A673 (cell line): Measurements from ENCODE around the gene SMIM24. TPM values are rescaled to one million over a fixed set of nuclear protein-coding genes. Genes with fewer than 3 reads are reported as not detected.

ENCODE experiments used
- BruUV-seq: library from RNA; stranded (reverse); fragments of 400-500 nt; replicated peaks from 2 replicates; lab custom pipeline; 2021; lab: Mats Ljungman, UMichigan
- CTCF ChIA-PET: fragments of 300-600 bp; sonication (Branson Sonifier 250); formaldehyde crosslinking; loops from one replicate; lab custom pipeline; 2022; ENCODE audit warnings: antibody characterized with exemption; lab: Charles Lee
- POLR2A ChIA-PET: fragments of 300-600 bp; sonication (Branson Sonifier 250); formaldehyde crosslinking; loops from one replicate; lab custom pipeline; 2022; ENCODE audit warnings: antibody characterized with exemption; ENCODE audit not compliant: low non-redundant PET; lab: Charles Lee
- DNase-seq: peaks from one replicate; pipeline ENCODE4 v3.0.0-alpha.2; 2015; ENCODE audit warnings: low spot score
- H3K27ac ChIP-seq: fragments of 200-600 bp; sonication (generic); 2 replicates; pipeline ENCODE4 v1.5.1; 2016; ENCODE audit warnings: mixed run types, low read depth, mild to moderate bottlenecking, mixed read lengths, antibody characterized with exemption, low read length; ENCODE audit not compliant: poor library complexity, severe bottlenecking
- H3K27me3 ChIP-seq: fragments of 200-600 bp; sonication (generic); replicated peaks from 2 replicates; pipeline ENCODE4 v1.6.1; 2017; ENCODE audit warnings: mixed run types, low read depth, mild to moderate bottlenecking, mixed read lengths, antibody characterized with exemption, low read length; ENCODE audit not compliant: insufficient read depth, poor library complexity
- H3K36me3 ChIP-seq: fragments of 200-600 bp; sonication (generic); 2 replicates; pipeline ENCODE4 v1.6.1; 2016; ENCODE audit warnings: mixed run types, mild to moderate bottlenecking, mixed read lengths, antibody characterized with exemption, low read length; ENCODE audit not compliant: insufficient read depth, poor library complexity, severe bottlenecking
- H3K4me1 ChIP-seq: fragments of 200-600 bp; sonication (generic); 2 replicates; pipeline ENCODE4 v1.6.1; 2017; ENCODE audit warnings: mixed run types, mild to moderate bottlenecking, mixed read lengths, antibody characterized with exemption, low read length; ENCODE audit not compliant: insufficient read depth, poor library complexity, severe bottlenecking
- H3K4me3 ChIP-seq: fragments of 200-600 bp; sonication (generic); 2 replicates; pipeline ENCODE4 v1.5.1; 2016; ENCODE audit warnings: low read depth, mixed run types, mild to moderate bottlenecking, mixed read lengths, low read length; ENCODE audit not compliant: poor library complexity, severe bottlenecking
- H3K9me3 ChIP-seq: fragments of 200-600 bp; sonication (generic); 2 replicates; pipeline ENCODE4 v1.6.1; 2016; ENCODE audit warnings: mixed run types, low read depth, mild to moderate bottlenecking, mixed read lengths, antibody characterized with exemption, low read length; ENCODE audit not compliant: poor library complexity, severe bottlenecking
- EZH2 ChIP-seq: fragments of 200-600 bp; sonication (generic); IDR thresholded peaks from 2 replicates; pipeline ENCODE4 v1.6.1; 2017; ENCODE audit warnings: borderline replicate concordance, low read depth, mild to moderate bottlenecking, mixed read lengths, antibody characterized with exemption, low read length; ENCODE audit not compliant: poor library complexity, severe bottlenecking
- intact Hi-C: fragments of 100-400 bp; cut with micrococcal nuclease; formaldehyde crosslinking; loops from one replicate; pipeline ENCODE4 v1.10.0; 2022; ENCODE audit not compliant: unreplicated experiment
- total RNA-seq: library from RNA; stranded (reverse); gene quantifications from 2 replicates; pipeline ENCODE4 v1.2.3, GENCODE V29; 2021
- TF ChIP-seq, protein P1 (sequence below): fragments of 300-800, 200-600 bp; sonication (generic); conservative IDR thresholded peaks from 2 replicates; pipeline ENCODE4 v1.5.1; 2017; ENCODE audit warnings: low read depth, mild to moderate bottlenecking, antibody characterized with exemption, low read length, moderate library complexity, mixed read lengths

Gene SMIM24
- total RNA-seq, 1 experiment from 2014 or later: not detected

DNA sequence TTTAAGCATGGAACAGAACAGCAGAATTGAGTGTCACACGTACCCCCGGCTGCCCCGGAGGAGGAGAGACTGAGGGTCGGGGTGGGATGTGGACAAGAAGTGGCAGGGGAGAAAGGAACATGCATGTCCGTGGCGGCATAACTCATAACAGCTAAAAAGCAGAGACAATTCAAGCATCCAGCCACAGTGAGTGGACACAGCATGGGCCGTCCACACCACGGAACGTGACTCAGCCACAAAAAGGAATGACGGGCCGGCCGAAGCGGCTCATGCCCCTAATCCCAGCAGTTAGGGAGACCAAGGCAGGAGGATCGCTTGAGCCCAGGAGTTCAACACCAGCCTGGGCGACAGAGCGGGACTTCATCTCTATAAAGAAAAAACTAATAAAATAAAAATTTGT is 12.6 kb upstream of the SMIM24 start:
- ChIA-PET CTCF (no interaction called here), POLR2A (no interaction called here)
- BruUV-seq: no TSS peak
- Histone ChIP-seq H3K9me3 (no peaks in the 10 kb centered on the region), H3K4me3 (no peak overlapping the region), H3K4me1 (no peaks in the 10 kb centered on the region), H3K27me3 (no peaks in the 10 kb centered on the region), H3K36me3 (peaks cover 30% of the 10 kb centered on the region), H3K27ac (no peak overlapping the region)
- TF ChIP-seq, protein P1, sequence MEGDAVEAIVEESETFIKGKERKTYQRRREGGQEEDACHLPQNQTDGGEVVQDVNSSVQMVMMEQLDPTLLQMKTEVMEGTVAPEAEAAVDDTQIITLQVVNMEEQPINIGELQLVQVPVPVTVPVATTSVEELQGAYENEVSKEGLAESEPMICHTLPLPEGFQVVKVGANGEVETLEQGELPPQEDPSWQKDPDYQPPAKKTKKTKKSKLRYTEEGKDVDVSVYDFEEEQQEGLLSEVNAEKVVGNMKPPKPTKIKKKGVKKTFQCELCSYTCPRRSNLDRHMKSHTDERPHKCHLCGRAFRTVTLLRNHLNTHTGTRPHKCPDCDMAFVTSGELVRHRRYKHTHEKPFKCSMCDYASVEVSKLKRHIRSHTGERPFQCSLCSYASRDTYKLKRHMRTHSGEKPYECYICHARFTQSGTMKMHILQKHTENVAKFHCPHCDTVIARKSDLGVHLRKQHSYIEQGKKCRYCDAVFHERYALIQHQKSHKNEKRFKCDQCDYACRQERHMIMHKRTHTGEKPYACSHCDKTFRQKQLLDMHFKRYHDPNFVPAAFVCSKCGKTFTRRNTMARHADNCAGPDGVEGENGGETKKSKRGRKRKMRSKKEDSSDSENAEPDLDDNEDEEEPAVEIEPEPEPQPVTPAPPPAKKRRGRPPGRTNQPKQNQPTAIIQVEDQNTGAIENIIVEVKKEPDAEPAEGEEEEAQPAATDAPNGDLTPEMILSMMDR: no peak
- TF ChIP-seq EZH2: no peak
- DNase-seq: no peak
- intact Hi-C loops: no loop called here

DNA sequence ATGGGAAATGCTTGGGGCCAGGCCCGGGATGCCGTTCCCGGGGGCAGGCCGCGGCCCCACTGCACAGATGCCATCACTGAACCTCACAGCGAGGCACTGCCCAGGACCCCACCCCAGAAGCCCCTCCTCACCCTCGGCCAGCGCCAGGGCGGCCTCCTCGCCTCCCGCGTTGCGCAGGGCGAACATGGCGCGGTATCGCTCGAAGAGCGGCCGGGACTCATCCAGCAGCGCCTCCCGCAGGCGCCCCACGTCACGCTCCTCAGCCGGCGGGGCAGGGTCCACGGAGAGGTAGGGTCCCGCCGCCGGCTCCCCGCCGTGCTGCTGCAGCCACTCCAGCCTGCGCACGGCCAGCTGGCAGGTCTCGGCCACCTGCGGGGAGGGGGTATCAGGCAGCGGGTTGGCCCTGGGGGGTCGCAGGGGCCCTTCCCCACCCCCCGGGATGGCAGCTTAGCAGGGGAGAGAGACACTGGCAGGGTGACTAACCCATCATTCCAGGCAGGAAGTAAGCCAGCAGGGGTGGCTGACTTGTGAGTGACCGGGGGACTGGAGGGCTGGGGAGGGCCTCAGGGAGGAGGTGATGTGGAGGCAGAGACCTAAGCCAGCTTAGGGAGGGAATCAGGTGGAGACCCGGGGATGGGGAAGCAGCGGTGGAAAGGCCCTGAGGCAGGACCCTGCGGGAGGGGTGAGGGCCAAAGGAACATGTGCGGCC is 12.0 kb upstream of the SMIM24 start:
- ChIA-PET CTCF (no interaction called here), POLR2A (no interaction called here)
- intact Hi-C loops: no loop called here
- no peak for TF ChIP-seq EZH2
- TF ChIP-seq, protein P1: no peak
- Histone ChIP-seq H3K4me1 (no peaks in the 10 kb centered on the region), H3K27me3 (no peaks in the 10 kb centered on the region), H3K9me3 (no peaks in the 10 kb centered on the region), H3K4me3 (no peak overlapping the region), H3K27ac (no peak overlapping the region), H3K36me3 (peaks cover 27% of the 10 kb centered on the region)
- no TSS peak for BruUV-seq
- no peak for DNase-seq

DNA sequence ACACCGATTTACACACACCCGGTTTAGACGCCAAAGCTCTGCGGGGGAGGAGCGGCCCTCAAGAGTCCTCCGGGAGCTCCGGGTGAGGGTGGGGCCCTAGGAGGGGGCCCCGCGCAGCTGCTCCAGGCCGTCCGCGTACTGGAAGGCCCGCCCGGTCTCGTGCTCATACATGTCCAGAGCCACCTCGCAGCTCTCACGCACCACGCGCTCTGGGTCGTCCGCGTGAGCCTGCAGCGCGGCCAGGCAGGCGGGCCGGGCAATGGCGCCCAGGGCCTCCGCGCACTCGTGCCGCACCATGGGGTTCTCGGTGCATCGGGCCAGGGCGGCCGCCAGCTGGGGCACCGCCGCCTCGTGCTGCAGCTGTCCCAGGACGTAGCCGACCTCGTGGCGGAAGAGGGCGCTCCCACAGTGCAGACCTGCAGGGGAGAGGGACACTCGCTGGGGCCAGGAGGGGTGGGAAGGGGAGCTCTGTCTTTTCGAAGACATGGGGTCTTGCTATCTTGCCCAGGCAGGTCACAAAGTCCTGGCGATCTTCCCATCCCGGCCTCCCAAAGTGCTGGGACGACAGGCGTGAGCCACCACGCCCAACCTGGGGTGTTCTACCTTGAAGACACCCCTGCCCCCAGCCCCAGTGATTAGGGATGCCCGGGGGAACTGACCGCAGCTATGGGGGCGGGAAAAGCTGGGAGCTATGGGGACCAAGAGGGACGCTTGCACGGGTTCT is 11.2 kb upstream of the SMIM24 start:
- intact Hi-C loops: no loop called here
- Histone ChIP-seq H3K4me1 (no peaks in the 10 kb centered on the region), H3K4me3 (no peak overlapping the region), H3K9me3 (no peaks in the 10 kb centered on the region), H3K27me3 (no peaks in the 10 kb centered on the region), H3K36me3 (peaks cover 27% of the 10 kb centered on the region), H3K27ac (no peak overlapping the region)
- CTCF ChIA-PET: no interaction called here
- no peak for TF ChIP-seq EZH2
- TF ChIP-seq, protein P1: no peak
- BruUV-seq: TSS peak; percentile 30
- no peak for DNase-seq
- POLR2A ChIA-PET: no interaction called here
